Gastroesophageal sphincter (tissue), 4 donors: ENCODE results near the gene TNFRSF14. TPM values are rescaled to one million over a fixed set of nuclear protein-coding genes. Genes with fewer than 3 reads are reported as not detected.

Experiments
- ATAC-seq: fragments of 150-250 bp; one replicate; pipeline ENCODE4 v1.9.1; 2016; ENCODE audit warnings: mild to moderate bottlenecking, moderate library complexity
- H3K27ac ChIP-seq, 4 donors: fragments of 200-600 bp; sonication (generic) in 3 of 4; 1 replicate in 3 of 4; 2 replicates in 1 of 4; pipeline ENCODE4 v1.5.1; 2016 to 2019
- H3K27me3 ChIP-seq: fragments of 200-600 bp; sonication (generic); one replicate; pipeline ENCODE4 v1.5.1; 2019
- H3K36me3 ChIP-seq, 2 donors: fragments of 200-600 bp; sonication (generic); one replicate each; pipeline ENCODE4 v1.5.1; 2019; ENCODE audit warnings: control low read depth in 1 of 2
- H3K4me1 ChIP-seq, 3 donors: fragments of 200-600 bp; sonication (generic); 1 replicate in 2 of 3; 2 replicates in 1 of 3; pipeline ENCODE4 v1.5.1; 2016 to 2019; ENCODE audit warnings: control low read depth in 2 of 3
- H3K4me3 ChIP-seq, 2 donors: fragments of 200-600 bp; sonication (generic); one replicate each; pipeline ENCODE4 v1.5.1; 2019; ENCODE audit warnings: mild to moderate bottlenecking in 1 of 2, moderate library complexity in 1 of 2
- H3K9me3 ChIP-seq, 3 donors: fragments of 200-600 bp; sonication (generic); one replicate each; pipeline ENCODE4 v1.5.1; 2017 to 2019; ENCODE audit warnings: control low read depth in 2 of 3
- EP300 ChIP-seq: sonication (generic); formaldehyde crosslinking; IDR thresholded peaks from one replicate; pipeline ENCODE4 v1.6.1; 2017; ENCODE audit warnings: antibody characterized with exemption, mild to moderate bottlenecking
- POLR2A ChIP-seq, 2 donors: fragments of 450-650 bp; IDR thresholded peaks; one replicate each; pipeline ENCODE4 v1.6.1; 2017; ENCODE audit warnings: antibody characterized with exemption in 2 of 2, mild to moderate bottlenecking in 2 of 2, moderate library complexity in 1 of 2
- POLR2AphosphoS5 ChIP-seq: sonication (generic); formaldehyde crosslinking; IDR thresholded peaks from one replicate; pipeline ENCODE4 v1.6.1; 2017; ENCODE audit warnings: antibody characterized with exemption
- WGBS, 2 donors: methylation state at CpG; one replicate each; pipeline ENCODE4 v1.1.5; 2018; ENCODE audit warnings: low coverage in 1 of 2; 5-methylcytosine and 5-hydroxymethylcytosine counted together
- total RNA-seq, 4 donors: library from RNA; depleted of rRNA; stranded (reverse); fragments of >200 nt; gene quantifications; one replicate each; pipeline ENCODE4 v1.1.0, GENCODE V29; 2016
- TF ChIP-seq, protein P1 (sequence below), 4 experiments: fragments of 200-600 bp in 2 of 4; fragments of 450-650 bp in 2 of 4; sonication (generic) in 1 of 4; IDR thresholded peaks; one replicate each; pipeline ENCODE4 v1.5.1; 2017 to 2019; ENCODE audit warnings: antibody characterized with exemption in 4 of 4, mild to moderate bottlenecking in 2 of 4, moderate library complexity in 2 of 4

TNFRSF14 gene
- total RNA-seq, 4 donors from 2014 or later = 23.0 to 81.6 (median 36.9) TPM

DNA sequence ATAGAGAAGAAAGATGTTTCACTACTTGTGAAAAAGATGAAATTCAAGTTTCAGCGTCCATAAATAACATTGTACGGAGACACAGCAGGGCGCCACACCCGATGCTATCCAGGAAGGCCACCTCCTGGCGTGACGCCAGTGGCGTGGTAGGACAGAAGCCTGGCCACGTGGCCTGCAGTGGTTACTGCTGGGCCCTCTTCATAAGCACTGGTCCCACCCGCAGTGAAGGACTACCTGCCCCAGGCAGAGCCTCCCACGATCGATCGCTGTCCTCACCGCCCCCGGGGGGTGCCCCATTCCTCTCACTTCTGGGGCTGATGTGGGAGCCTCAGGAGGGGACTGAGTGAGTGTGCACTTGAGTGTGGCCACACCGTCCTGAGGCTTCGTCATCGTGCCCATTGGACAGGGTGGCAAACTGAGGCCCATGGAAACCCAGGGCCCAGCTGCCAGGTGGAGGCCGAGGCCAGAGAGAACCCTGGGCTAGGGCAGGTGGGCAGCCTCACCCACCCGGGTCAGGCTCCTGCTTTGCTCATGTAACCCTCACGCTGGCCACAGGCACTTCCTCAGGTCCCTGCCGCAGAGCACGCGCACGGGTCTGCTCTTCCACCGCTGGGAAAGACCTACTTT is 14.4 kb upstream of the TNFRSF14 start:
- no peak overlapping the region for H3K4me3 ChIP-seq
- peaks cover 0 to 43% (median 20%) of the 10 kb centered on the region in 3 donors for H3K4me1 ChIP-seq
- H3K27ac ChIP-seq = no peak overlapping the region
- peaks cover 99% of the 10 kb centered on the region for H3K27me3 ChIP-seq
- WGBS, 2 donors = 44 to 75% methylated on average over 4 to 18 of the region's 25 CpGs
- H3K36me3 ChIP-seq = no peaks in the 10 kb centered on the region
- TF ChIP-seq POLR2AphosphoS5 = no peak
- TF ChIP-seq, protein P1, sequence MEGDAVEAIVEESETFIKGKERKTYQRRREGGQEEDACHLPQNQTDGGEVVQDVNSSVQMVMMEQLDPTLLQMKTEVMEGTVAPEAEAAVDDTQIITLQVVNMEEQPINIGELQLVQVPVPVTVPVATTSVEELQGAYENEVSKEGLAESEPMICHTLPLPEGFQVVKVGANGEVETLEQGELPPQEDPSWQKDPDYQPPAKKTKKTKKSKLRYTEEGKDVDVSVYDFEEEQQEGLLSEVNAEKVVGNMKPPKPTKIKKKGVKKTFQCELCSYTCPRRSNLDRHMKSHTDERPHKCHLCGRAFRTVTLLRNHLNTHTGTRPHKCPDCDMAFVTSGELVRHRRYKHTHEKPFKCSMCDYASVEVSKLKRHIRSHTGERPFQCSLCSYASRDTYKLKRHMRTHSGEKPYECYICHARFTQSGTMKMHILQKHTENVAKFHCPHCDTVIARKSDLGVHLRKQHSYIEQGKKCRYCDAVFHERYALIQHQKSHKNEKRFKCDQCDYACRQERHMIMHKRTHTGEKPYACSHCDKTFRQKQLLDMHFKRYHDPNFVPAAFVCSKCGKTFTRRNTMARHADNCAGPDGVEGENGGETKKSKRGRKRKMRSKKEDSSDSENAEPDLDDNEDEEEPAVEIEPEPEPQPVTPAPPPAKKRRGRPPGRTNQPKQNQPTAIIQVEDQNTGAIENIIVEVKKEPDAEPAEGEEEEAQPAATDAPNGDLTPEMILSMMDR (IDR thresholded peaks at IDR 0.05) = no peak
- TF ChIP-seq EP300 = no peak
- no peak for TF ChIP-seq POLR2A (IDR thresholded peaks at IDR 0.05)
- H3K9me3 ChIP-seq = no peaks in the 10 kb centered on the region
- no peak for ATAC-seq

DNA sequence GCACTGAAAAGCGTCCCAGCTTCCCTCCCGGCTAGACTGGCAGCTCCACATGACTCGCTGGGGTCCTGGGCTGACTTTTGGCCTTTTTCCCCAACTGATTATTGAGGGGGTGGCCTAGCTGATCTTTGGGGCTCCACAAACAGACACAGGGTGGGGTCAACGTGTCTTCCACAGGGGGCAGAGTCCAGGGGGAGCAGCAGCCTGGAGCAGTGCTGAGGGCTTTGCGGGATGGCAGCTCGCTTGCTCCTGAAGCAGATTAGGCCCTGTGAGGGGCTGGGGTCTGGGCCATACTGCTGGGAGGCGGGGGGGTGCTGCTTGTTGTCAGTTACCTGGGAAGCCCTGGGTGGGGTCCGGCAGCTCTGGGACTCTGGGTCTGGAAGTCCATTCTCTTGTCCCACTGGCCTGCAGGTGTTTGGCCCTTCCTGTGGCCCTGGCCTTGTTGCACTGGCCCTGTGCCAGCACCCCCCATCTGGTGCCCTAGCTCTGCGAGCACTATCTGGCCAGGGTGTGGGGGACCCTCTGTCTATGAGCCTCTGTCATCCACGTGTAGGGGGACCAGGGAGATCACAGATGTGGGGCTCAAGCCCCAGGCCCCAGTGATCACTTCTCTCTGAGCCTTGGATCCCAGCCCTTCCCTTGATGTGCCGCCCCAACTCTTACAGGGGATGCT is 13.8 kb upstream of the TNFRSF14 start:
- H3K4me1 ChIP-seq = peaks cover 0 to 49% (median 23%) of the 10 kb centered on the region in 3 donors
- no CpG with 5 or more reads among the region's 11 CpGs for WGBS, 2 donors
- H3K36me3 ChIP-seq = no peaks in the 10 kb centered on the region
- H3K4me3 ChIP-seq = no peak overlapping the region
- no peak for ATAC-seq
- H3K9me3 ChIP-seq = no peaks in the 10 kb centered on the region
- no peak for TF ChIP-seq POLR2A (IDR thresholded peaks at IDR 0.05)
- TF ChIP-seq POLR2AphosphoS5 = no peak
- TF ChIP-seq, protein P1 (IDR thresholded peaks at IDR 0.05) = no peak
- TF ChIP-seq EP300 = no peak
- H3K27ac ChIP-seq = no peak overlapping the region
- H3K27me3 ChIP-seq = peaks cover 99% of the 10 kb centered on the region

DNA sequence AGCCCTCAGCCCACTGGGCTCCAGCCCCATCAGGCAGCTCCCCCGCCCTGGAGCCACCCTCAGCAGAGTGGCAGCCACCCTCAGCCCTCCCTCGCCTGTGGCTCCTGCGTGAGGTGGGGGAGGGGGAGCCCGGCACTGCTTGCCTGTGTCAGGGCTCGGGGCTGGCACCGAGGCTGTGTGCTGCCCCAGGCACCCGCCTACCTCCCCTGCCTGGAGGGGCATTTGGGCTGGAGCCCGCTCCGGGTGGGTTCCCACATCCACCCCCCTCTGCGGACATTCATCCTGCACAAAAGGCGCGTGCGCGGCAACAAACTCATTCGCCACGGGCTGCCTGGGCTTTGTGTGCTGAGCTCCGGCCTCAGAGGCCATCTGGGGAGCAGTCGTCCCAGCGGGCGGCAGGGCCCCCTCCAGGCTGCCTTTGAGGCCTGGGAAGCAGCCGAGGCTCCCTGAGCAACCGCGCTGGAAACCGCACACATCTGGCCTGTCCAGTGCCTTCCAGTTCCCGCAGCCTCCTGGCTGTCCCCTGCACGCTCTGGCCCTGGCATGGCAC is 12.6 kb upstream of the TNFRSF14 start:
- peaks cover 0 to 62% (median 28%) of the 10 kb centered on the region in 3 donors for H3K4me1 ChIP-seq

DNA sequence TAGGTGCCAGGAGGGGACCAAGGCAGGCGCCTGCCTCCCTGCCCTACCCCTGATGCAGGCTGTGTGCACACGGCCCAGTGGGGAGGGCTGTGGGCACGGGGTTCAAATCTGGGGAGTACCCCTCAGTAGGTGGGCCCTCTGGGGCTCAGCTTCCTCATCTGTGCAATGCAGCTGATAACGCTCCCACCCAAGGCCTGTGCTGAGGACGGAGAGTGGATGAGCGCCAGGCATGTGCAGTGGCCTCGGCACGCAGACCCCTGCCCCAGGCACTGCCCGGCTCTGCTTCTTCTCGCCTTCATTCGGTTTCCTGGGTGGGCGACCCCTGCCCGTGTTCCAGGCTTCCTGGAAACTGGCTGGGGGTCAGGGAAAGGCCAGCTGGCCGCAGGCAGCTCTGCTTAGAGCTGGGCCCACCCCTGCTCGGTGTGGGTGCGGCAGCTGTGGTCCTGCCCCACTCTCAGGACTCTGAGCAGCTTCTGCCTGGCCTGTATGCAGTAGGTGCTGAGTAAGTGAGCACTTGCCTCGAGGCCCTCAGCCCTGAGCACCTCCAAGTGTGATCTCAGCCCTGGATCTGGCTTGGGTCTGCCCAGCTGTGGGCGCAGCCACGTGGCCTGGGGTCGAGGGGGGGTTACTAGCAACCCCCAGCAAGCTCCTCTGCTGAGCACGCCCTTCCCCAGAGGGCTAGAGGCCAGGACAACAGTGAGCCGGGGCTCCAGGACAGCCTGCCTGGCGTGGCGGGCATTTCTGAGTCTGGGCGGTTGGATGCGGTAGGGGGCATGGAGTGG is 11.9 kb upstream of the TNFRSF14 start:
- no peak overlapping the region for H3K4me3 ChIP-seq

More for the DNA sequence above, 12.6 kb upstream of the TNFRSF14 start:
- no peaks in the 10 kb centered on the region for H3K9me3 ChIP-seq
- TF ChIP-seq POLR2A (IDR thresholded peaks at IDR 0.05) (no peak), EP300 (no peak), POLR2AphosphoS5 (no peak)
- TF ChIP-seq, protein P1 (IDR thresholded peaks at IDR 0.05) = no peak
- peaks cover 93% of the 10 kb centered on the region for H3K27me3 ChIP-seq
- no peak overlapping the region for H3K4me3 ChIP-seq
- no CpG with 5 or more reads among the region's 26 CpGs for WGBS, 2 donors
- H3K36me3 ChIP-seq = no peaks in the 10 kb centered on the region
- H3K27ac ChIP-seq = no peak overlapping the region
- no peak for ATAC-seq

More for the DNA sequence above, 11.9 kb upstream of the TNFRSF14 start:
- H3K4me1 ChIP-seq = peaks cover 0 to 68% (median 32%) of the 10 kb centered on the region in 3 donors
- peak overlapping the region in 3 of 4 donors; percentile 1 to 90 (median 88) for H3K27ac ChIP-seq
- H3K36me3 ChIP-seq = no peaks in the 10 kb centered on the region
- no peaks in the 10 kb centered on the region for H3K9me3 ChIP-seq
- peaks cover 86% of the 10 kb centered on the region for H3K27me3 ChIP-seq
- ATAC-seq = no peak
- WGBS, 2 donors = no CpG with 5 or more reads among the region's 26 CpGs
- no peak for TF ChIP-seq POLR2A (IDR thresholded peaks at IDR 0.05)
- TF ChIP-seq EP300 = no peak
- TF ChIP-seq, protein P1 (IDR thresholded peaks at IDR 0.05) = no peak
- no peak for TF ChIP-seq POLR2AphosphoS5
